Ishikawa (cell line): Measurements from ENCODE around the gene CEP83.

Experiments used
- EP300 ChIP-seq: IDR thresholded peaks from 2 replicates; pipeline ENCODE4 v1.6.1; 2012; ENCODE audit warnings: borderline replicate concordance
- TAF1 ChIP-seq: IDR thresholded peaks from 2 replicates; pipeline ENCODE4 v1.6.1; 2012; ENCODE audit warnings: low read depth, mild to moderate bottlenecking
- TF ChIP-seq, protein P1 (sequence below): IDR thresholded peaks from 2 replicates; pipeline ENCODE4 v1.6.1; 2012; ENCODE audit warnings: low read depth, mild to moderate bottlenecking

DNA sequence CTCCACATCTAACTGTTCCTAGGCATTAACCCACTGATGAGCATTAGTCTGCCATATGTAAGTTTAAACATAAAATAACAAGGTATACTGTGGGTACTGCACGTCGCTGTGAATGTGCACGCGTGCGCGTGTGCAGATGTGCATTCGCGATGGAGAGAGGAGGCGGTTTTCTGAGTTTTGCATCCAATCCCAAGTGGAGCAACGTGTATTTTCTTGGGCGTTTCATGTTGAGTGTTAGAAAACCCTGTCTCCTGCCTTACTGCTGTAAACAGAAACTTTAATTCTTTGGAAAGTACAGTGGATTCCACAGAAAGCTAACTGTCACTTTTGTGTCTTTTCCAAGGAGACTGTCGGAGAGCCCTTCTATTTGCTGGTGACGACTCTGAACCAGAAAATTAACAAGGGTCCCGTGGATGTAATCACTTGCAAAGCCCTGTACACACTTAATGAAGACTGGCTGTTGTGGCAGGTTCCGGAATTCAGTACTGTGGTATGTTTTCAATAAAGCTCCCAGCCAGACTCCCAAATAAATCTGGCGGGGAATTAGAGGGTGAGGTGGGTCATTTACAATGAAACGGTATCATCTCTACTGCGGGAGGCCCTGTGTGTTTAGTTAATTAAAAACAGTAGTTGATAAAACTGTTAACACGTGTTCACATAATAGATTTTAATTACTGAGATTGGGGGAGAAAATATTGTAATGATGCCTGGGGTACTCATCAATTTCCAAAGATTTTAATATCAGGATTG is 194.8 kb downstream of the CEP83 start:
- TF ChIP-seq, protein P1, sequence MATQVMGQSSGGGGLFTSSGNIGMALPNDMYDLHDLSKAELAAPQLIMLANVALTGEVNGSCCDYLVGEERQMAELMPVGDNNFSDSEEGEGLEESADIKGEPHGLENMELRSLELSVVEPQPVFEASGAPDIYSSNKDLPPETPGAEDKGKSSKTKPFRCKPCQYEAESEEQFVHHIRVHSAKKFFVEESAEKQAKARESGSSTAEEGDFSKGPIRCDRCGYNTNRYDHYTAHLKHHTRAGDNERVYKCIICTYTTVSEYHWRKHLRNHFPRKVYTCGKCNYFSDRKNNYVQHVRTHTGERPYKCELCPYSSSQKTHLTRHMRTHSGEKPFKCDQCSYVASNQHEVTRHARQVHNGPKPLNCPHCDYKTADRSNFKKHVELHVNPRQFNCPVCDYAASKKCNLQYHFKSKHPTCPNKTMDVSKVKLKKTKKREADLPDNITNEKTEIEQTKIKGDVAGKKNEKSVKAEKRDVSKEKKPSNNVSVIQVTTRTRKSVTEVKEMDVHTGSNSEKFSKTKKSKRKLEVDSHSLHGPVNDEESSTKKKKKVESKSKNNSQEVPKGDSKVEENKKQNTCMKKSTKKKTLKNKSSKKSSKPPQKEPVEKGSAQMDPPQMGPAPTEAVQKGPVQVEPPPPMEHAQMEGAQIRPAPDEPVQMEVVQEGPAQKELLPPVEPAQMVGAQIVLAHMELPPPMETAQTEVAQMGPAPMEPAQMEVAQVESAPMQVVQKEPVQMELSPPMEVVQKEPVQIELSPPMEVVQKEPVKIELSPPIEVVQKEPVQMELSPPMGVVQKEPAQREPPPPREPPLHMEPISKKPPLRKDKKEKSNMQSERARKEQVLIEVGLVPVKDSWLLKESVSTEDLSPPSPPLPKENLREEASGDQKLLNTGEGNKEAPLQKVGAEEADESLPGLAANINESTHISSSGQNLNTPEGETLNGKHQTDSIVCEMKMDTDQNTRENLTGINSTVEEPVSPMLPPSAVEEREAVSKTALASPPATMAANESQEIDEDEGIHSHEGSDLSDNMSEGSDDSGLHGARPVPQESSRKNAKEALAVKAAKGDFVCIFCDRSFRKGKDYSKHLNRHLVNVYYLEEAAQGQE, result no peak
- TF ChIP-seq EP300 (no peak), TAF1 (no peak)
